GM19455 (cell line): ENCODE results near the gene CYP39A1.
"Not testable (repeated sequence)": the region's sequence is repeated elsewhere in the genome, so short reads cannot be mapped to it uniquely, and the experiment has no call there.

Source experiments
- ATAC-seq: cut with Tn5 transposase; IDR thresholded peaks from one replicate; pipeline ENCODE4 v1.9.1; 2021; ENCODE audit not compliant: unreplicated experiment

CYP39A1 gene

GRCh38 chr6:46651006-46651405, 1.6 kb downstream of the CYP39A1 start:
- no peak for ATAC-seq

DNA sequence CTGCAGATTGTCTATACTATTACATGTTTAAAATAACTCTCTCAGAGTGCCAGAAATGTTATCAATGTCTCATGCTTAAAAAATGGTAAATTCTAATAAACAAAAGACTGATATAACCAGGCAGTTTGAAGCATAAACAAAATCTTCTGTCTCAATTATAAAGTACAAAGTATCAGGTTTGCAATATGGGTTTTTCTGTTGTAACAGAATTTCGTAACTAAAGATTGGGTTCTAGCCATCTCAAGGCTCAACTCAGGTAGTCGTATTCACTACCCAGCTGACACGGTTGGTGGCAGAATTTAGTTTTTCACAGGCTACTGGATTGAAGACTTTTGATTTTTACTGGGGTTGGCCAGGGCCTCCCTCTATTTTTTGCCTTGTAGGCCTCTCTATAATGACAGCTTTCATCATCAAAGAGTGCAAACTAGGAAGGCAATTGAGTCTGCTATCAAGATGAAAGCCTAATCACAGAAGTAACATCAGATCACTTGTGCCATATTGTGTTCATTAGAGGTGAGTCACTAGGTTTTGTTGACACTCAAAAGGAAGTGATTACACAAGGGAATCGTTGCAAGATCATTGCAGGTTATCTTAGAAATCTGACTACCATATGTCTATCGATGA, 3.6 kb downstream of the CYP39A1 start:
- no peak for ATAC-seq

DNA sequence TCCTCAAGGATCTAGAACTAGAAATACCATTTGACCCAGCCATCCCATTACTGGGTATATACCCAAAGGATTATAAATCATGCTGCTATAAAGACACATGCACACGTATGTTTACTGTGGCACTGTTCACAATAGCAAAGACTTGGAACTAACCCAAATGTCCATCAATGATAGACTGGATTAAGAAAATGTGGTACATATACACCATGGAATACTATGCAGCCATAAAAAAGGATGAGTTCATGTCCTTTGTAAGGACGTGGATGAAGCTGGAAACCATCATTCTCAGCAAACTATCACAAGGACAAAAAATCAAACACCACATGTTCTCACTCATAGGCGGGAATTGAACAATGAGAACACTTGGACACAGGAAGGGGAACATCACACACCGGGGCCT, 4.5 kb downstream of the CYP39A1 start:
- not testable (repeated sequence) for ATAC-seq

- ATAC-seq: no peak
Measured at GRCh38 chr6:46645265-46645664, 7.4 kb downstream of the CYP39A1 start.

DNA sequence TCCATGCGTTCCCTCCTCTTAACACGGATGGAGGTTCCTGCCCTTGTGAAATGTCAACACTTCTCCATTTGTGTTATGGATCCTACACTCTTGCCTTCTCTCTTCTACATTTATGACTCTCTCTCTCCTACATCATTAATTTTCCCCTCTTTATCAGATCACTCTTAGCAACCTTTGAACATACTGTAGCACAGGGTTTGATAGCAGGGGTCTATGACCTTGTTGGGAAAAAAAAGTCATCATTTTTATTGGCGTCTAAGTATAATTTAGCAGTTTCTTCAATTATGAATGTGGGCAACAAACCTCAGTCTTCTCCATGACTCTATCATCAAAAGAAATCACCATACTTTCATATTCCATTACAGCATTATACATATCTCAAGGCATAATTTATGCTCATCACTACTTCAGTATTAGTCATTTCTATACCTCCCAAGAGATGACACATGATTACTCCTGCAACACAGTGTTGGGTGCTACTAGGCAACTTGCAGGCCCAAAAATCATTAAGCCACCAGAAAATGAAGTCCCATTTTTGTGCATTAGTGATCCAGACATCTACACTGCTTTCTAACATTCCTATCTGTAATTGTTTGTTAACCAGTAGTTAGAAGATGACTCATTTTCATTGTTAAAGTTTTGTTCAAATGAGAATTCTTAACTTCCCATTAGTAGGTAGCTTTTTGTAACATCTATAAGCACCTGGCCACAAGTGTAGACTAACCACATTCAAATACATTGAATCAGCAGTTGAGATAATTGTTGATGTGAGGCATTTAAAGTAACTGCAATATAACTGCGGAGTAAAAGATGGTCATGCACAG, 9.5 kb downstream of the CYP39A1 start:
- ATAC-seq: no peak

- no peak for ATAC-seq
Measured at GRCh38 chr6:46638650-46639049, 14.0 kb downstream of the CYP39A1 start.

DNA sequence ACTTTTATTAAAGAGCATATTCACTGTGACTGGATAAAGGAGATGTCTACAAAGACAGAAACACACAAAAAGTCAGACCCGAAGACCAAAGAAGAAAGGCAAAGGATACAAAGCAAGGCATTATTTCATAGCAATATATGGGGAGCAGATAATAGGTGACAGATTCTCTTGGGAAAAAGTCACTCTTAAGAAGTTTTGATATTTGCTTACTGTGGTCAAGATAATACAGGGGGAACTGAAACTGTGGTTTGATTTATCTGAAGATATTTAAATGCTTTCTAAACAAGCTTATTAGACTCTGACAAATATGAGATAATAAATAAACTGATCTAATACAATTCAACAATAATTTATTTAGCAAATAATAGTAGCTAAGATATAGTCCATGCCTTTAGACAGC, 14.7 kb downstream of the CYP39A1 start:
- no peak for ATAC-seq

DNA sequence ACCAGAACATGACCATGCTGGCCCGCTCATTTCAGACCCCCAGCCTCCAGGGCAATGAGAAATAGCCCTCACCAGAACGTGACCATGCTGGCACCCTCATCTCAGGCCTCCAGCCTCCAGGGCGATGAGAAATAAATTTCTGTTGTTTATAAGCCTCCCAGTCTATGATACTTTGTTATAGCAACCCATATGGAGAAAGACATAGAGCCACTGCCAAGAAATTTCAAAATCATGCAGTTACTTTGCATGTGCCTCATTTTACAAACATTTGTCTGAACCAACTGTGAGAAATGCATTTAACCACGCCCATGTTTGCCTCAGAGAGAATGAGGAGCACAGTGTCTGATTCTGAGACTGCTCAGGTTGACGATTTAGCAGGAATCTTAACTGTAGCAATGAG, 15.5 kb downstream of the CYP39A1 start:
- ATAC-seq: no peak

- no peak for ATAC-seq
Measured at GRCh38 chr6:46635462-46635861, 17.2 kb downstream of the CYP39A1 start.

DNA sequence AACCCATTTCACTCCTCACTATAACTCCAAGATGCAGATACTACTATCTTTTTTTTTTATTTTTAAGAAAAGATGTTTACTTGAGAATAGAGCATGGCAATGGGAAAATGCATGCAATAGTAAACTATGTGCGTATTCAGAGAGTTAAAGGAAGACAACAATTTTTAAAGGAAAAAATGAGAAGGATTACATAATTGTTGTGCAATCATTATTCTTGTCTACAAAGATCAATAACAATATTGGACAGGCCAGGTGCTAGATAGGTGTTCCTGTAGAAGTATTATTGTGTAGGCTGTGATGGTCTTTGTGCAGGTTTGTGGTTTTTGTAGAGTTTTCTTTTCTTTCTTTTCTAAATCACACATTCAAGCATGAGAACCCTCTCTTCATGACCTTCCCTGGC, 20.6 kb downstream of the CYP39A1 start:
- ATAC-seq: no peak

GRCh38 chr6:46629691-46630090, 22.9 kb downstream of the CYP39A1 start:
- ATAC-seq: no peak

- ATAC-seq: no peak
Measured at GRCh38 chr6:46628976-46629375, 23.6 kb downstream of the CYP39A1 start.

- ATAC-seq: no peak
Measured at GRCh38 chr6:46628498-46628897, 24.1 kb downstream of the CYP39A1 start.

DNA sequence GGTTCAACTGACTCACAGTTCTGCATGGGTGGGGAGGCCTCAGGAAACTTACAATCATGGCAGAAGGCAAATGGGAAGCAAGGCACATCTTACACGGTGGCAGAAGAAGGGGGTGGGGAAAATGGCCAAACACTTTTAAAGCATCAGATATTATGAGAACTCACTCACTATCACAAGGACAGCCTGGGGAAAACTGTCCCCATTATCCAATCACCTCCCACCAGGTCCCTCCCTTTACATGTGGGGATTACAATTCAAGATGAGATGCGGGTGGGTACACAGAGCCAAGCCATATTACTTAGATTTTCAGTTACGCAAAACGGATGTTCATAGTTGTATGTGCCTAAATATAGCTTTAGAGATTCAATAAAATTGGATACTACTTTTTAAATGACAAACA, 25.6 kb downstream of the CYP39A1 start:
- no peak for ATAC-seq

GRCh38 chr6:46626228-46626909, 26.2 kb downstream of the CYP39A1 start:
- no peak for ATAC-seq

GRCh38 chr6:46618726-46619125, 33.9 kb downstream of the CYP39A1 start:
- ATAC-seq: no peak

GRCh38 chr6:46612645-46613044, 40.0 kb downstream of the CYP39A1 start:
- no peak for ATAC-seq

- no peak for ATAC-seq
Measured at GRCh38 chr6:46610862-46611553, 41.6 kb downstream of the CYP39A1 start.

DNA sequence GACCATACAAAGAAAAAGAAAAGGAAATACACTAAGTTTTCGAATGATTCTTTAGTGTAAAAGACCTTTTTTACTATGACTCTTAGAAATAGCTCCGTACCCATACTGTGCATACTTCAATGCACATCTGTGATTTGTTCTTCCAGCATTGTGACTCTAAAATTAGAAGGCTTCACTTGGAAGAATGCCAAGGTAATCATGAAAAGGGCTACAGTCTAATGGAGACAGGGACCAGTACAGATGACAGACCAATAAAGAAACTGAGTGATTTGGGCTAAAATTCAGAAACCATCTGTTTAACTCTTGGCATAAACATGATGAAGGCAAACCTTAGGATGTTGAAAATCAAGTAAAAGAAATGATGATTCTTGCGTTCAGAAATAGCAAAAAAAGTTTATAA, 46.3 kb downstream of the CYP39A1 start:
- no peak for ATAC-seq

GRCh38 chr6:46605091-46605797, 47.4 kb downstream of the CYP39A1 start:
- ATAC-seq: no peak

DNA sequence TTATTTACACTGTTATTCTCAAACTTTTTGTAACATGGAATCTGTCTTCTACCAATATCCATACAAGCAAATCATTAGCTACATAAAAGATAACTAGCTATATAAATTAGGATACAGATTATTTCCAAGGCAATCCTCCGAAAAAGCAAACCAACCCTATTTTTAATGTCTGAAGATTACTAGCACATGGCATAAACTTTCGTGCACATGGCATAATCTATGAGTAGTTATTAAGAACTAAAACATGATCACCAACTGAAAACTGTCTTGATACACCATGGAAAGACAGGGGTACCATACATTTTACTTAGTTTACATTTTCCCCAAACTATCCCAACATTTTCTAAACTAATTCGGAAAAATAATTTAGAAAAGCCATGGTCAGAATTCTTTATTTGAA, 54.4 kb downstream of the CYP39A1 start:
- ATAC-seq: no peak
